HepG2 (cell line): Measurements from ENCODE around the gene FAM120B. TPM values are rescaled to one million over a fixed set of nuclear protein-coding genes. Genes with fewer than 3 reads are reported as not detected.

Experiments used
- E2F5 ChIP-seq: sonication (generic); formaldehyde crosslinking; conservative IDR thresholded peaks from 2 replicates; pipeline ENCODE4 v1.4.0; 2020; ENCODE audit warnings: missing genetic modification reagents
- ESRRA ChIP-seq: sonication (generic); formaldehyde crosslinking; IDR thresholded peaks from 2 replicates; pipeline ENCODE4 v1.5.1; 2020; ENCODE audit warnings: mild to moderate bottlenecking, low read depth, missing genetic modification reagents
- KIAA2018 ChIP-seq: sonication (generic); formaldehyde crosslinking; IDR thresholded peaks from 2 replicates; pipeline ENCODE4 v1.5.0; 2020; ENCODE audit warnings: mild to moderate bottlenecking, missing genetic modification reagents, borderline replicate concordance
- NCOA2 ChIP-seq: sonication (generic); formaldehyde crosslinking; IDR thresholded peaks from 2 replicates; pipeline ENCODE4 v1.8.0; 2022; ENCODE audit warnings: inconsistent platforms
- RNF2 ChIP-seq: fragments of 450-650 bp; conservative IDR thresholded peaks from 2 replicates; pipeline ENCODE4 v1.6.1; 2016; ENCODE audit warnings: low read depth
- SYNCRIP ChIP-seq: fragments of 200-400 bp; formaldehyde crosslinking; IDR thresholded peaks from 2 replicates; pipeline ENCODE4 v1.6.1; 2018; ENCODE audit warnings: mild to moderate bottlenecking, low read depth, low read length; ENCODE audit not compliant: insufficient read depth
- TSC22D2 ChIP-seq: sonication (generic); formaldehyde crosslinking; IDR thresholded peaks from 2 replicates; pipeline ENCODE4 v1.5.1; 2020; ENCODE audit warnings: missing genetic modification reagents, mild to moderate bottlenecking, borderline replicate concordance
- UBTF ChIP-seq: sonication (generic); formaldehyde crosslinking; IDR thresholded peaks from 2 replicates; pipeline ENCODE4 v1.4.0; 2020; ENCODE audit warnings: mild to moderate bottlenecking, missing genetic modification reagents
- ZBTB25 ChIP-seq: IDR thresholded peaks from 2 replicates; pipeline ENCODE4 v1.6.1; 2018; ENCODE audit warnings: missing genetic modification reagents
- ZFY ChIP-seq: sonication (generic); formaldehyde crosslinking; IDR thresholded peaks from 2 replicates; pipeline ENCODE4 v1.4.0; 2020; ENCODE audit warnings: missing genetic modification reagents
- ZNF263 ChIP-seq: sonication (generic); formaldehyde crosslinking; IDR thresholded peaks from 2 replicates; pipeline ENCODE4 v1.4.0; 2020; ENCODE audit warnings: missing genetic modification reagents
- ZNF282 ChIP-seq: fragments of 450-650 bp; IDR thresholded peaks from 2 replicates; pipeline ENCODE4 v1.6.1; 2018; ENCODE audit not compliant: partially characterized antibody
- ZNF331 ChIP-seq: sonication (generic); formaldehyde crosslinking; IDR thresholded peaks from 2 replicates; pipeline ENCODE4 v1.4.0; 2020; ENCODE audit warnings: missing genetic modification reagents
- ZNF431 ChIP-seq: sonication (generic); formaldehyde crosslinking; IDR thresholded peaks from 2 replicates; pipeline ENCODE4 v1.9.0; 2022; ENCODE audit warnings: missing genetic modification reagents, low read depth, mild to moderate bottlenecking, borderline replicate concordance
- ZNF644 ChIP-seq: IDR thresholded peaks from 2 replicates; pipeline ENCODE4 v1.6.1; 2016; ENCODE audit warnings: low read depth
- ZNF775 ChIP-seq: sonication (generic); formaldehyde crosslinking; IDR thresholded peaks from 2 replicates; pipeline ENCODE4 v1.4.0; 2020; ENCODE audit warnings: missing genetic modification reagents, mild to moderate bottlenecking, moderate library complexity, borderline replicate concordance
- polyA plus RNA-seq, 8 experiments: library from polyadenylated mRNA; depleted of rRNA in 3 of 8; stranded (reverse) in 7 of 8; unstranded in 1 of 8; fragments of >200 nt; fragmentation: Illumina TruSeq in 4 of 8; extraction: Trizol in 4 of 8; gene quantifications; 2 replicates each; pipeline versions ENCODE4 v1.2.1 to v1.2.3, GENCODE V29; 2011 to 2016; ENCODE audit warnings: low read depth in 4 of 8, missing spikeins in 1 of 8, mixed read lengths in 1 of 8; ENCODE audit not compliant: insufficient read depth in 1 of 8
- total RNA-seq, 5 experiments: library from RNA; depleted of rRNA; stranded (reverse); fragments of >200 nt; fragmentation: Illumina TruSeq; extraction: Trizol; gene quantifications; 2 replicates each; pipeline ENCODE4 v1.2.3, GENCODE V29; 2016; ENCODE audit warnings: low read depth in 1 of 5

FAM120B gene
- total and polyA plus RNA-seq, 2 of the 13 experiments (the other 11 are each of a cell fraction or from before 2014, with no cell fraction given): 9.2 to 10.7 TPM

GRCh38 chr6:170366248-170366960 lies 59.8 kb downstream of the FAM120B start (continued):
- no peak for TF ChIP-seq ZBTB25 (CRISPR knock-in tag)
- TF ChIP-seq RNF2: no peak
- 0 out of 2 replicates have a peak, but pooled peaks have one; percentile 33 for TF ChIP-seq ESRRA (CRISPR knock-in tag)
- no peak for TF ChIP-seq E2F5 (CRISPR knock-in tag)
- peak; percentile 49 for TF ChIP-seq NCOA2 (CRISPR knock-in tag)
- no peak for TF ChIP-seq KIAA2018 (CRISPR knock-in tag)
- TF ChIP-seq SYNCRIP: no peak
- TF ChIP-seq UBTF: no peak
- TF ChIP-seq ZNF644 (CRISPR knock-in tag): no peak
- TF ChIP-seq ZNF282: no peak
- no peak for TF ChIP-seq ZNF431 (CRISPR knock-in tag)
- TF ChIP-seq ZNF331: peak; percentile 54; the same call in 1 of the 2 replicates
- no peak for TF ChIP-seq ZNF775 (CRISPR knock-in tag)
- TF ChIP-seq TSC22D2 (CRISPR knock-in tag): 0 out of 2 replicates have a peak, but pooled peaks have one; percentile 9
- TF ChIP-seq ZNF263: no peak
- peak; percentile 63 for TF ChIP-seq ZFY (CRISPR knock-in tag)
